Left ventricle myocardium inferior (tissue), 1 donor: Measurements from ENCODE around the gene E2F1. TPM values are rescaled to one million over a fixed set of nuclear protein-coding genes. Genes with fewer than 3 reads are reported as not detected.

Experiments used
- DNase-seq: peaks from one replicate; pipeline ENCODE4 v3.0.0-alpha.2; 2020
- H3K27ac ChIP-seq: fragments of 200-600 bp; replicated peaks from 2 replicates; pipeline ENCODE4 v1.8.0; 2021
- H3K27me3 ChIP-seq: fragments of 200-600 bp; 2 replicates; pipeline ENCODE4 v1.8.0; 2021; ENCODE audit warnings: low read depth
- H3K36me3 ChIP-seq: fragments of 200-600 bp; 2 replicates; pipeline ENCODE4 v1.8.0; 2021
- H3K4me1 ChIP-seq: fragments of 200-600 bp; 2 replicates; pipeline ENCODE4 v1.8.0; 2021
- H3K4me3 ChIP-seq: fragments of 200-600 bp; 2 replicates; pipeline ENCODE4 v1.8.0; 2021; ENCODE audit warnings: mild to moderate bottlenecking, moderate library complexity
- H3K9me3 ChIP-seq: fragments of 200-600 bp; replicated peaks from 2 replicates; pipeline ENCODE4 v1.8.0; 2021
- intact Hi-C: fragments of 100-400 bp; cut with micrococcal nuclease; formaldehyde crosslinking; loops from one replicate; pipeline ENCODE4 v1.11.0; 2022
- total RNA-seq: library from RNA; stranded (reverse); fragmentation: NEBNext Ultra II Directional; extraction: Animal tissue kit (Norgen Biotek cat#: 25700); gene quantifications from one replicate; pipeline ENCODE4 v1.2.1, GENCODE V29; 2021
- TF ChIP-seq, protein P1 (sequence below): fragments of 200-600 bp; IDR thresholded peaks from 2 replicates; pipeline ENCODE4 v1.8.0; 2021; ENCODE audit warnings: antibody characterized with exemption, mild to moderate bottlenecking, borderline replicate concordance
- donor health status: DM: no; HTN: yes; CAD: no; lungs with severe emphysema.

The E2F1 gene
- total RNA-seq, 1 donor from 2014 or later = 1.2 TPM

- no peaks in the 10 kb centered on the region for H3K9me3 ChIP-seq
- DNase-seq = peak; percentile 58
- H3K27me3 ChIP-seq = no peaks in the 10 kb centered on the region
- peak overlapping the region; percentile 89 for H3K27ac ChIP-seq
- intact Hi-C loops = no loop called here
- TF ChIP-seq, protein P1, sequence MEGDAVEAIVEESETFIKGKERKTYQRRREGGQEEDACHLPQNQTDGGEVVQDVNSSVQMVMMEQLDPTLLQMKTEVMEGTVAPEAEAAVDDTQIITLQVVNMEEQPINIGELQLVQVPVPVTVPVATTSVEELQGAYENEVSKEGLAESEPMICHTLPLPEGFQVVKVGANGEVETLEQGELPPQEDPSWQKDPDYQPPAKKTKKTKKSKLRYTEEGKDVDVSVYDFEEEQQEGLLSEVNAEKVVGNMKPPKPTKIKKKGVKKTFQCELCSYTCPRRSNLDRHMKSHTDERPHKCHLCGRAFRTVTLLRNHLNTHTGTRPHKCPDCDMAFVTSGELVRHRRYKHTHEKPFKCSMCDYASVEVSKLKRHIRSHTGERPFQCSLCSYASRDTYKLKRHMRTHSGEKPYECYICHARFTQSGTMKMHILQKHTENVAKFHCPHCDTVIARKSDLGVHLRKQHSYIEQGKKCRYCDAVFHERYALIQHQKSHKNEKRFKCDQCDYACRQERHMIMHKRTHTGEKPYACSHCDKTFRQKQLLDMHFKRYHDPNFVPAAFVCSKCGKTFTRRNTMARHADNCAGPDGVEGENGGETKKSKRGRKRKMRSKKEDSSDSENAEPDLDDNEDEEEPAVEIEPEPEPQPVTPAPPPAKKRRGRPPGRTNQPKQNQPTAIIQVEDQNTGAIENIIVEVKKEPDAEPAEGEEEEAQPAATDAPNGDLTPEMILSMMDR = no peak
- H3K4me1 ChIP-seq = peaks cover 83% of the 10 kb centered on the region
- peak overlapping the region; percentile 74 for H3K4me3 ChIP-seq
- H3K36me3 ChIP-seq = peaks cover 30% of the 10 kb centered on the region
These were observed 18.9 kb downstream of the E2F1 start for GRCh38 chr20:33667245-33667675.

GRCh38 chr20:33666293-33667244 is 19.6 kb downstream of the E2F1 start, which contains the start of gene ACTL10:
Gene ACTL10, plus strand, starts transcription at chr20:33666943. Its CDS starts 555 bp downstream, at chr20:33667498.
- TF ChIP-seq, protein P1 = peak; percentile 54
- no peaks in the 10 kb centered on the region for H3K9me3 ChIP-seq

GRCh38 chr20:33664762-33665144 is 21.4 kb downstream of the E2F1 start:
- Histone ChIP-seq H3K36me3 (peaks cover 20% of the 10 kb centered on the region), H3K4me3 (no peak overlapping the region), H3K27me3 (no peaks in the 10 kb centered on the region), H3K4me1 (peaks cover 59% of the 10 kb centered on the region), H3K27ac (no peak overlapping the region), H3K9me3 (no peaks in the 10 kb centered on the region)
- DNase-seq = peak; percentile 7
- intact Hi-C loops = no loop called here
- TF ChIP-seq, protein P1 = no peak

More at GRCh38 chr20:33666293-33667244, 19.6 kb downstream of the E2F1 start, which contains the start of gene ACTL10:
- DNase-seq = peak; percentile 98
- H3K36me3 ChIP-seq = peaks cover 28% of the 10 kb centered on the region
- peak within 1 kb of the TSS; percentile 89 for H3K27ac ChIP-seq
- intact Hi-C loops = no loop called here
- peak within 1 kb of the TSS; percentile 74 for H3K4me3 ChIP-seq
- H3K27me3 ChIP-seq = no peaks in the 10 kb centered on the region
- H3K4me1 ChIP-seq = peaks cover 76% of the 10 kb centered on the region

DNA sequence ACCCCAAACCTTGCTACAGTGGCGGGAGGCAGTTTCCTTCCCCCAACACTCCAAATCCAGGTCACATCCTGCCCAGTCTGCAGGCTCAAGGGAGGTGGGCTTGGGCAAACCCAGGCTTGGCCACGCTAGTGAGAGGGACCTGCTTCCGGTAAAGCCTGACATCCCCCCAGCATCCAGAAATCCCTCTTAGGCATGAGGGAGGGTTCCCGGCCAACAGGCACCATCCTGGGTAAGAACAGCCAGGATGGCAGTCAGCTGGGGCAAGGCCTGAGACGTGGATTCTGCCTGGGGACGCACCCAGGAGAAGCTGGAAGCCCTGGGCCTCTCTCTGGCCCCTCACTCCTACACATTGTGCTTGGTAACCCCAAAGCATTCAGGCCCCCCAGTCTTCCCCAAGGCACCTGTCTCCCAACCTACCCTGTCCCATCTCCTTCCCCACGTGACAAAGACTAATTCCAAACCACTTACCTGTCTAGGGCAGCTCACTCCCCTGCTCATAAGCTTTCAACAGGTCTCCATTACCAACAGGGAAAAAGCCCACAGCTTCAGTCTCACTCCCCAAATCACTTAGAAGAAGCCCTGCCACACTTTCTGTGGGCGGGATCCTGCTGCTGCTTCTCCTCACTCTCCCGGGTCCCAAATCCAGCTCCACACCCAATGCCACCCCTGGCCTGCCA is 22.0 kb downstream of the E2F1 start:
- intact Hi-C loops = no loop called here
- Histone ChIP-seq H3K36me3 (peaks cover 22% of the 10 kb centered on the region), H3K27me3 (no peaks in the 10 kb centered on the region), H3K9me3 (no peaks in the 10 kb centered on the region), H3K4me1 (peaks cover 57% of the 10 kb centered on the region), H3K4me3 (peak overlapping the region; percentile 84), H3K27ac (peak overlapping the region; percentile 85)
- DNase-seq = peak; percentile 5
- TF ChIP-seq, protein P1 = no peak

DNA sequence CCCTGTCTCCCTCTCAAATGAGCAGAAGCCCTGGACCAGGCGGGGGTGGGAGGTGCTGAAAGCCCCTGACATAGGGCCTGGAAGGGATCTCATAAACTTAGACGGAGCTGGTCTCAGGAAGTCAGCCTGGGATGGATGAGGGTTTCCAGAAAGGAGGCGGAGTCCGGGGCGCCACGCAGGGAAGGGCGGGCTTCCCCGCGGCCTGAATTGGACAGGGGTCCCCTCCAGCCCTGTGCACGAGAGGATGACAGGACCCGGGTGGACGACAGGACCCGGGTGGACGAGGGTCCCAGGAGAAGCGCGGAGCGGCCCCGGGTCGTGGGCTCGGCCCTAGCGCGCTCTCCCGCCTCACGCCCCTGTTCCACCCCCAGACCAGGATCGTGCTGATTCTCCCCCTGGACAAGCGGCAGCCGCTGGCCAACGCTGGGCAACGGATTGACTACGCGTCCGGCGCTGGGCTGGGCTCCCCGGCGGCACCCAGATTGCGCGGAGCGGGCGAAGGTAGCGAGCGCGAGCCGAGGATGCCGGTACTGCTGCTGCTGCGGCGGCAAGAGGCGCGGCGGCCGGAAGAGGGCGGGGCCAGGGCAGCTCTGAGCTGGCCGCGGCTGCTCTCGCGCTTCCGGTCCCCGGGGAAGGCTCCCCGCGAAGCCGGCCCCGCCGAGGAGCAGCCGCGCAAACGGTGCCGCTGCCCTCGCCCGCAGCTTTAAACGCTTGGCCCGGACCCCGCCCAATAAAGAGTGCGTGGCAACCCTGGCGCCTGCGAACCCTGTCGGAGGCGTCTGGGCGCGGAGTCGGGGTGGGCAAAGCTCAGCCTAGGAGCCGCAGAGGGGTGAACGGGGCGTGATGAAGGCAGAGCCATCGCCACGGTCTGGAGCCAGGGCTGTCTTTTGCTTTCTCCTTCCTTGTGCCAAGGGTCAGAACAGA is 22.8 kb downstream of the E2F1 start:
- Histone ChIP-seq H3K36me3 (peaks cover 22% of the 10 kb centered on the region), H3K27me3 (no peaks in the 10 kb centered on the region), H3K4me3 (peak overlapping the region; percentile 84), H3K9me3 (no peaks in the 10 kb centered on the region), H3K4me1 (peaks cover 53% of the 10 kb centered on the region), H3K27ac (peak overlapping the region; percentile 85)
- intact Hi-C loops = no loop called here
- TF ChIP-seq, protein P1 = peak; percentile 15
- DNase-seq = peak; percentile 86
